GM18867 (cell line): Measurements from ENCODE around the gene PCGF2.
"Not testable (repeated sequence)": the region's sequence is repeated elsewhere in the genome, so short reads cannot be mapped to it uniquely, and the experiment has no call there.

Source experiments
- ATAC-seq: cut with Tn5 transposase; IDR thresholded peaks from one replicate; pipeline ENCODE4 v1.9.1; 2021; ENCODE audit warnings: mild to moderate bottlenecking, moderate library complexity; ENCODE audit not compliant: unreplicated experiment

PCGF2 gene

GRCh38 chr17:38738007-38738662, 10.0 kb downstream of the PCGF2 start:
- peak; percentile 57 for ATAC-seq

DNA sequence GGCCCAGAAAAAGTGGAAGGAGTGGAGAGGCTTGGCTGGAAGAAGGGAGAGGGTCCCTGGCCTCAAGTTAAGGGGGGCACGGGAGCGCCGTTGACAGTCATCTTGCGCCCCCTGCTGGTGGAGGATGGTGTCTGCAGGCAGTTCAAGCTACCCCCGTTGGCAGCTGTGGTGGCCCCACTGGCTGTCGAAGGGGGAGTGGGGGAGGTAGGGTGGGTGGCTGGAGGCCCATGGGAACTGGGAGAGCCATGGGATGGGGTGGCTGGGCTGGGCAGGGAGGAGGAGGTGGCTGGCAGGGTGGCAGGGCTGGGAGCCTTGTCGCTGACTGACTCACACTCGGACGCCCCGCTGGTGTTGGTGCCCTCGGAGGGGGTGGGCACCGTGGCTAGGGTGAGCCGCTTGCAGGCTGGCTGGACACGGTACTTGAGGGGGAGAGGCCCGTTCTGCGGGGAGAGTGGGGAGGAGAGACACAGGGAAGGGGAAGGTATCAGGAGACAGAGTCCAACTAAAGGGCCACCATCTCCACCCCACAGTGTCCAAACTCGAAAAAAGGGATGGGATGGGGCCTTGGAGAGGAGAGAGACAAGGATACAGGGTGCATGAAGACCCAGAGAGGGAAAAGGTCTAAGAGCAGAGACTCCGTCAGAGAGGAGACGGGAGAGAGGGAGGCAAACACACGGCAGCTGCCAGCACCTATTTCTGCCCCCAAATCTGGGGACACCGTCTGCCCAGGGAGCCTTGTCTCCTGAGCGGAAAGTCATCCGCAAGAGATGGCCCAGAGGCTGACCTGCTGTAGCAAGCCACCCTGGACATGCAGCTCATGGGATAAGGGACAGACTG, 12.8 kb downstream of the PCGF2 start:
- no peak for ATAC-seq

DNA sequence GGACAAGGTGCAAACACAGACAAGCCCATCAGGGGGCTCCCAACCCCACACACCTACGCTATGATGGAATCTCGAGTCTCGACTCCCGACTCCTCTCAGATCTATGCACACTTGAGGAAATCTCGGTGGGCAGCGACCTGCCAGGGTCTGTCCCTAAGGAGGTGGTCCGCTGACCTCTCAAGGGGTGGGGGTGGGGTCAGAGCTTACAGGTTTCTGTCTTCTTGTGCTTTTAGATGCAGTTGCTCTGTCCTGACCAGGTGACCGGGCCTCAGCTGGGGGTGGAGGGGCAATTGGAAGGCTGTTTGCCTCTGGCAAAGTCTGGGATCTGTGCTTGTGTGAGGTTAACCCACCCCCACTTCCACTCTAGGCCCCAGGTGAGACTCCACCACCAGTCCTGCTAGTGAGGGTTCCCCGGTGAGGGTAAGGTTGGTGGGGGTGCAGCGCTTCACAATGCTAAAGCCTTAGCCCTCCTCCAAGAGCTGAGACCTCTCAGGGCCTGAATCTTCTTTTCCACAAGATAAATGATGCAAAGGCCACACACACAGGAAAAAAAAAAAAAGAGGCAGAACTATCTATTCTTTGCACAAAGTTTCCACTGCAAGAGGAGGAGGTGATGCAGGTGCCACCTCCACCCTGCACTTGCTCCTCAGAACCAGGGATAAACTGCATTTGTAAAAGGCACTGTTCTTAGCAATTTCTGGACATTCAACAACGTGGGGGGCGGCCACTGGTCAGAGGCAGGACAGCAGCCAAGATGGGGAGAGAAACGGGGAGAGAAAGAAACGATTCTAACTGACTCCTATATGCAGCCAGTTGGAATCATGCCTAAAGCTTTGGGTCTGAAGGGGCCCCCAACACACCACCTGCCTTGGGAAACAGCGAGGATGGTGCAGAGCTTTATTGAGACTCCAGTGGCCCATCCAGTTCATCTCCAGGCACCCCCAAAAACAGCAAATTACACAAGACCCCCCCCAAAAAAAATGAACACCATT, 13.9 kb downstream of the PCGF2 start:
- no peak for ATAC-seq

GRCh38 chr17:38733282-38733981, 14.7 kb downstream of the PCGF2 start:
- no peak for ATAC-seq

DNA sequence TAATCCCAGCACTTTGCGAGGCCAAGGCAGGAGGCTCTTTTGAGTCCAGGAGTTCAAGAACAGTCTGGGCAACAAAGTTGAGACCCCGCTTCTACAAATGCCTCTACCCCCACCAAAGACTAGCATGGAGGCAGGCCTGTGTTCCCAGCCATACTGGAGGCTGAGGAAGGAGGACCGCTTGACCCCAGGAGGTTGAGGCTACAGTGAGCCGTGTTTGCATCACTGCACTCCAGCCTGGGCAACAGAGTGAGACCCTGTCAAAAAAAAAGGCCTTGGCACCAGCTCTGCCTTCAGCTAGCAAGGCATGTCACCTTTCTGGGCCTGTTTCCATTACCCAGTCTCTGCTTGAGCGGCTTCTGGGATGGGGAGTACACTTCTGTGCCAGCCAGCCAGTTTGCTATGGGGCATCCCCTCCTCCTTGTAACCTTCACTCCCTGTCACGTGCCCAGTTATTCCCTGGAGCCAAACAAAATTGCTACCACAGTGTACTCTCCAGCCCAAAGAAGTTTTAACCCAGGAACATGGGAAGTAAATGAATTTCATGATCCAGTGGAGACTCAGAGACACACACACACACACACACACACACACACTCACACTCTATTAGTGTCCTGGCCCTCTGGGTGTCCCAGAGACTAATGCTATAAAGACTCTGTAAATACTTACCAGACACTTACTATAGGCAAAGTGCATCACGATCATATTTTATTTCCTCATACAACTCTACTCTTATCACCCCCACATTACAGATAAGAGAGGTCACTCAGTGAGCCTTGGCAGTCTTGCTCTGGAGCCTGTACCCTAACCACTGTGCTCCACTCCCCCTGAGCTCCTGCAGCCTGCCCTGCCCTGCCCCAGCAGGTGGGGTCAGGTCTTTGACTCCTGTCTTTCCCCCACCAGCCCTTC, 15.5 kb downstream of the PCGF2 start:
- ATAC-seq: no peak

DNA sequence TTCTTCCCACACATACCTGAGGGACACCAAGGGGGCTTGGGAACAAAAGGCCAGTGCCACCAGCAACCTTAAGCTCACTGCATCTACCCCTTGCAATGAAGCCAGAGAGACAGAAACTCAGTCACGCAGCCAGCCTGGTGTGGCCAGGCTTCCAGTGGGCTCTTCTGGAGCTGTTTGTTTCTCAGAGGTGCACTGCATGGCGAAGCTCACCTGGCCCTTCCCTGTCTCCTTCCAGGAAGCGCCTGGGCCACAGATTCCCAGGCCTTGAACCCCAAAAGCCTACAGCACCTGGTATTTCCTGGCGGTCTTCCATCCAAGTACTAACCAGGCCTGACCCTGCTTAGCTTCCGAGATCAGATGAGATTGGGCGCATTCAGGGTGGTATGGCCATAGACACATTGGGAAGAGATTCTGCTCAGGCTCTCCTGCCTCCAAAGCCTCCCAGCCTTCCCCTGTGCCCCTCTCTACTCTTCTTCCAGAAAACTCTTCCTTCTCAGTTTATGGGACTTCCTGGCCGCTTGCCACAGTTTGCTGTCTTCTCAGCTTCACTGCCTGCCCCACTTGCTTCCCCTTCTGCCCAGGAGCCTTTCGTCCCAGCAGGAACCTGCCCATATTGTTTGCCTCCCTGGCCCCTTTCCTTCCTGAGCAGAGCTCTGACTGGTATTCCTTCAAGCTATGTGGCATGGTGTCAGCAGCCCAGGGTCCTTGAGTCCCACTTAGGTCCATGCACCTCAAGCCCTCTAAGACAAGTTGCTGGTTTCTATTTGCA, 16.4 kb downstream of the PCGF2 start:
- ATAC-seq: no peak

- no peak for ATAC-seq
Measured at GRCh38 chr17:38730526-38731379, 17.4 kb downstream of the PCGF2 start.

DNA sequence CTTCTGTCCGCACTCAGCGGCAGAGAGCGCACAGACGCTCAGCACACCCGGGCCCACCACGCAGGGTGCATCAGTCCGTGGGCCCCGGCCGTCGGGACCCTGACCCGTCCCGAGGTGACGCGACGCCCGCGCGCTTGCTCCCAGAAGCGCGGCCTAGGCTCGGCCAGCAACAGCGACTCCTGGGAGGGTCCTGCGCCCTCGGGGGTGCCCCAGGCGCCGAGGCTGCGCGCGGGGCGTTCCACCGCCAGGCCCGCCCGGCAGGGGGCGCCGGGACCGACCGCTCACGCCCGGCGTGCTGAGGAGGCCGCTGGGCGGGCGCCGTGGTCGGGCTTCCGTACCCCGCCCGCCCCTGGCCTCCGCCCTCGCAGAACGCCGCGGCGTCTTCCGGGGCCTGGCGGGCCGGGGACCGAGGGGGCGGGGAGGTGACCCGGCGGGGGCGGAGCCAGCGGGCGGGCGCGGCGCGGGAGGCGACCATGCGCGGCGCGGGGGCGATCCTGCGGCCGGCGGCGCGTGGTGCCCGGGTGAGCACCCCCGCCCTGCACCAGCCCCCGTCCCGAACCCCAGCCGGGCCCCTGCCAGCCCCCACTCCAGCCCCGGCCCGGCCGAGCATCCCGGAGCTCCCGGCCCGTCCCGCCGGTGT, 18.1 kb downstream of the PCGF2 start, which contains the start of gene CISD3:
TSS of gene CISD3 (plus strand) at position 456 of the 640 bp plus-strand sequence. CDS start at position 474, 18 bp downstream.
- ATAC-seq: peak; percentile 79

DNA sequence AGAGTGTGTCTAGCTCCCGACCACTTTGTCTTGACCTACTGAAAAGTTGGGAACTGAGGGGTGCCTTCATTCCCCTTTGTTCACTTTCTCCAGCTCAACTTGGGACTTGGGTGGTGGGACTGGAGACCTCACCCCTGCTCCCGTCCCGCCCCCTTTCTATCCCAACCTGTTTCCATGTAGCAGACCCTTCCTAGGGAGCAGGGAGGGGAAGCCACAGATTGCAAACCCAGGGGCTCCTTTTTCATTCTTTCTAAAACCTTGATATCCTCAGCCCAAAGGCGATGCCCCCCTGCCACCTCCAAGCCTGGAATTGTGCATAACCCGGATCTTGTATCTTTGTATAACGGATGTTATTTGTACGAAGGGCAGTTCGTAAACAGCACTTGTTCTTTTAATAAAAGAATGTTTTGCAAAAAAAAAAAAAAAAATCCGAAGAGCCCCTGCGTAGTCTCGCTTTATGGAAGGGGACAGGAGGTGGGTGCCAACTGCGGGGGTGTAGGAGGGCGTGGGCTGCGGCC, 18.7 kb downstream of the PCGF2 start:
- ATAC-seq: no peak

GRCh38 chr17:38728290-38728831, 19.8 kb downstream of the PCGF2 start:
- ATAC-seq: no peak

GRCh38 chr17:38727736-38728135, 20.4 kb downstream of the PCGF2 start:
- no peak for ATAC-seq

DNA sequence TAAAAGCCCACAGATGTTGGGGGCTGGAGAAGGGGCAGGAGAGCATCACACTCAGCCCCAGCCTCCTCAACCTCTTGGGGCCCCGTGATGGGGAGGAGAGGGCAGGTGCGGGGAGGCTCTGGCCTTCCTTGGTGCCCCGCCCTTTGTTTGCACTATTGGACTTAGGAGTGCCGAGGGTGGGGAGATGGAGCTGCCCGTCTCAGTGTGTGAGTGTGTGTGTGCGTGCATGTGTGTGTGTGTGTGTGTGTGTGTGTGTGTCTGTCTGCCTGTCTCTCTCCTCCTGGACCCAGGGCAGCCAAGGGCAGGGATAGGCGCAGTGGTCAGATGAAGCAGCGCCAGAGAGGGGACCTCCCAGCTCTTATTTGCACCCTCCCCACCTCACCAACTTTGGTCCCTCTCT, 22.0 kb downstream of the PCGF2 start:
- ATAC-seq: not testable (repeated sequence)

- no peak for ATAC-seq
Measured at GRCh38 chr17:38725066-38725465, 23.1 kb downstream of the PCGF2 start.

GRCh38 chr17:38724337-38724988, 23.7 kb downstream of the PCGF2 start:
- ATAC-seq: no peak

GRCh38 chr17:38721802-38722201, 26.3 kb downstream of the PCGF2 start:
- ATAC-seq: no peak

DNA sequence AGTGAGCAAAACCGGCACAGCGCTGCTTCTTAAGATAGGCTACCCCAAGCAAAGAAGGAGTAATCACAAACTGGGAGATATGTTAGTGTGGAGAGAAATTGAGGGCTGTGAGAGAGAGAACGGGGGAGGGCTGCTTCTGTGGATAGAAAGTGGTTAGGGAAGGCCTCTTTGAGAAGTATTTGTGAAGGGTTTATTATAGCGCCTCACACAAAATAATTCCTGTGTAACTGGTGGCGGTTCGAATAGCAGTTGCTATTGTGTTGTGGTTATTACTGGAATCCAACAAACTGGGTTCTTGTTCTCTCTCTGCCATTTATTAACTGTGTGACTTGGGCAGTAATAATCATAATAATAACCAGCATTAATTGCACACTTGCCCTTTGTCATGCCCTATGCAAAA, 27.2 kb downstream of the PCGF2 start:
- ATAC-seq: no peak
